Effector CD4-positive, alpha-beta T cell (primary cell): ENCODE data around the gene IFNL2.
"Not testable (repeated sequence)": the region's sequence is repeated elsewhere in the genome, so short reads cannot be mapped to it uniquely, and the experiment has no call there.

Experiments used
- DNase-seq: peaks from one replicate; pipeline ENCODE4 v3.0.0-alpha.2; 2020

Gene IFNL2

DNA sequence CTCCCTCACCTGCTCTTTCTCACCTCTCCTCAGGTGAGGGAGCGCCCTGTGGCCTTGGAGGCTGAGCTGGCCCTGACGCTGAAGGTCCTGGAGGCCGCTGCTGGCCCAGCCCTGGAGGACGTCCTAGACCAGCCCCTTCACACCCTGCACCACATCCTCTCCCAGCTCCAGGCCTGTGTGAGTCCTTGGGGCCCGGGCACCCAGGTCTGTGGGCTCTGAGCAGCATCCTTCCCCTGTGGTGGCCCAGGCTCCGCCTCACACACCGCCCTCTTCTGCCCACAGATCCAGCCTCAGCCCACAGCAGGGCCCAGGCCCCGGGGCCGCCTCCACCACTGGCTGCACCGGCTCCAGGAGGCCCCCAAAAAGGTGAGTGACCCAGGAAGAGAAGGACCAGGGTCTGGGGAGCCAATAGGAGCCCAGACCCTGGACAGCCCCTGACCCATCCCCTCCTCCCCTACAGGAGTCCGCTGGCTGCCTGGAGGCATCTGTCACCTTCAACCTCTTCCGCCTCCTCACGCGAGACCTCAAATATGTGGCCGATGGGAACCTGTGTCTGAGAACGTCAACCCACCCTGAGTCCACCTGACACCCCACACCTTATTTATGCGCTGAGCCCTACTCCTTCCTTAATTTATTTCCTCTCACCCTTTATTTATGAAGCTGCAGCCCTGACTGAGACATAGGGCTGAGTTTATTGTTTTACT lies 29.9 kb downstream of the IFNL2 start:
- DNase-seq, result peak; percentile 31

GRCh38 chr19:39299404-39299803 lies 31.2 kb downstream of the IFNL2 start:
- no peak for DNase-seq

DNA sequence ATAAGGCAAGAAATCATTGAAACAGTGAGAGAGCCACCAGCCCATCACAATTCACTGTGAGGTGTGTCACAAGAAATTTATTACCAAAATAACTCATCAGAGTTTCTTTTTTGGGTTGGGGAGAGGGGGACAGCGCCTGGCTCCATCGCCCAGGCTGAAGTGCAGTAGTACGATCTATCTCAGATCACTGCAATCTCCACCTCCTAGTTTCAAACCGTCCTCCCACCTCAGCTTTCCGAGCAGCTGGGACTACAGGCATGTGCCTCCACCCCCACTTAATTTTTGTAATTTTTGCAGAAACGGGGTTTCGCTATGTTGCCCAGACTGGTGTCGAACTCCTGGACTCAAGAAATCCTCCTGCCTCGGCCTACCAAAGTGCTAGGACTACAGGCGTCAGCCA lies 31.6 kb downstream of the IFNL2 start:
- no peak for DNase-seq

- no peak for DNase-seq
These were observed 32.8 kb downstream of the IFNL2 start for GRCh38 chr19:39301021-39301420.

GRCh38 chr19:39301562-39301961 lies 33.4 kb downstream of the IFNL2 start:
- no peak for DNase-seq

GRCh38 chr19:39303373-39304184 lies 35.4 kb downstream of the IFNL2 start:
- no peak for DNase-seq

GRCh38 chr19:39304185-39304513 lies 36.0 kb downstream of the IFNL2 start:
- no peak for DNase-seq

DNA sequence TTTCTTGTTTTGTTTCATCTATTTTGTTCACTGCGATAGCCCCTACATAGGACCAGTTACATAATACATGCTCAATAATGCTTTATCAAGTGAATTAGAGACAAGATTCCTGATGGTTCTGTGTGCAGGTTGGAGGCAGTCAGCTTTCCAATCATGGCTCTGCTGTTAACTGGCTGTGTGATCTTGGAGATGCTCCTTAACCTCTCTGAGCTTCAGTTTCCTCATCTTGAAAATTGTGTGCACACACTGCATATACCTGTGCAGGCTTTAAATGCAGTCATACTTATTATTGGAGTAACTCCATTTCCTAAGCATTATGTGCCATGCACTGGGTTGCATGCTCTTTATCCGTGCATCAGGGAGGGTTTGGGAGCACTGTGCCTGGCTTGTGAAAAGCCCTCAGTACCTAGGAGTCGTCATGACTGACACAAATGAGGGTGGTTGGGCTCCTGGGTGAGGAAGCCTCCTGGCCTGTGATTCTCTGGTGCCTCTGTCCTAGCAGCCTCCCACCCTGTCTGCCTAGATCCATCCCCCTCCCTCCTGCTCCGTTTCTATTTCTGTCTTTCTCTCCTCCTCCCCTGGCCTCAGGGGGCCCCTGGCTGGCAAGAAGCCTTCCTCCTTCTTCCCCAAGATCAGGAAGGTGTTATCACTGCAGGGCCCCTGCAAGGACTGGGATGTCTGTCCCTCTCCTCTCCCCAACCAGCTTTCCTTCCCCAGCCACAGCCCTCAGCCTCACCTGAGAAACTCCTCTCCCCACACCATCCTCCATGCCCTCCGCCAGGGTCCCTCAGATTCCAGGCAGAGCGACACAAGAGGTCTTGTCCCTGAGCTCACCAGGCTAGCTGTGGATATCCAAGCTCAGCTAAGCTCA lies 36.7 kb downstream of the IFNL2 start:
- no peak for DNase-seq

GRCh38 chr19:39306075-39306474 lies 37.9 kb downstream of the IFNL2 start:
- no peak for DNase-seq

- DNase-seq, result no peak
These were observed 39.0 kb downstream of the IFNL2 start for GRCh38 chr19:39307046-39307821.

- no peak for DNase-seq
These were observed 39.8 kb downstream of the IFNL2 start for GRCh38 chr19:39307822-39308530.

DNA sequence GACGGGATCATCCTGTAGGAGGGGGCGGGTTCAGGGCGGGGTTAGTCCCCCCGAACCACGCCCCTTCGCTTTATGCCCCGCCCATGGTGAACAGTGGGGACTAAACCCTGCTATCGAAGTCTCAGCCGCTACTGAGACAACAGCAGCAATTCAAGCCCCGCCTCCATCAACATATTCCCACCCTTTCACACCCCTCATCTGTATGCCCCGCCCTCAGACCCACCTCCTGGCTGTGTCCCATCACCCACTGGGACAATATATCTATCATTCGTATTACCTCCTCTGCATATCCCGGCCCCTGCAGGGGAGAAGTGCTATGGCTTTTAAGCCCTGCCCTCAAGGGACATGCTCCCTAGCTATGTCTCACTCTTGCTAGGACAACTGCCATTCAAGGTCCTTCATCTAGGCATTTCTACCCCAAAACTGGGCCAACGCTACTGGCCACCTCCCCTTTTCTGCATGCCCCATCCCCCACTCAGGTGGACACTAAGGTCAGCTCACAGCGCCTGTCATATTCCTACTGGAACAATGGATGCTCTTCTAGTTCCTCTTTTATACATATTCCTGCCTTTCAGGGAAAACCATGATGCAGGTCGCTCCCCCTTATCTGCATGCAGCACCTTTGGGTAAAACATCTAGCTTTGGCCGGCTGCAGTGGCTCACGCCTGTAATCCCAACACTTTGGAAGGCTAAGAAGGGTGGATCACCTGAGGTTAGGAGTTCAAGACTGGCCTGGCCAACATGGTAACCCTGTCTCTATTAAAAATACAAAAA lies 40.5 kb downstream of the IFNL2 start:
- DNase-seq, result no peak

DNA sequence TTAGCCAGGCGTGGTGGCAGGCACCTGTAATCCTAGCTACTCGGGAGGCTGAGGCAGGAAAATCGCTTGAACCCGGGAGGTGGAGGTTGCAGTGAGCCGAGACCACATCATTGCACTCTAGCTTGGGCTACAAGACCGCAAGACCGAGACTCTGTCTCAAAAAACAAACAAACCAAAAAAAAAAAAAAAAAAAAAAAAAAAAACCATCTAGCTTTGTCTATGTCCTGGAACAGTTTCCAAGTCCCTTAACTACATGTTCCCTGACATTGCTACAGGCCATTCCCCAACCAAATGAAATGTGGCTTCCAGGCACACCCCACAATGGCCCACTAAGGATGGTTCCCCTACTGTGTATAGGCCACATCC lies 41.1 kb downstream of the IFNL2 start:
- not testable (repeated sequence) for DNase-seq

DNA sequence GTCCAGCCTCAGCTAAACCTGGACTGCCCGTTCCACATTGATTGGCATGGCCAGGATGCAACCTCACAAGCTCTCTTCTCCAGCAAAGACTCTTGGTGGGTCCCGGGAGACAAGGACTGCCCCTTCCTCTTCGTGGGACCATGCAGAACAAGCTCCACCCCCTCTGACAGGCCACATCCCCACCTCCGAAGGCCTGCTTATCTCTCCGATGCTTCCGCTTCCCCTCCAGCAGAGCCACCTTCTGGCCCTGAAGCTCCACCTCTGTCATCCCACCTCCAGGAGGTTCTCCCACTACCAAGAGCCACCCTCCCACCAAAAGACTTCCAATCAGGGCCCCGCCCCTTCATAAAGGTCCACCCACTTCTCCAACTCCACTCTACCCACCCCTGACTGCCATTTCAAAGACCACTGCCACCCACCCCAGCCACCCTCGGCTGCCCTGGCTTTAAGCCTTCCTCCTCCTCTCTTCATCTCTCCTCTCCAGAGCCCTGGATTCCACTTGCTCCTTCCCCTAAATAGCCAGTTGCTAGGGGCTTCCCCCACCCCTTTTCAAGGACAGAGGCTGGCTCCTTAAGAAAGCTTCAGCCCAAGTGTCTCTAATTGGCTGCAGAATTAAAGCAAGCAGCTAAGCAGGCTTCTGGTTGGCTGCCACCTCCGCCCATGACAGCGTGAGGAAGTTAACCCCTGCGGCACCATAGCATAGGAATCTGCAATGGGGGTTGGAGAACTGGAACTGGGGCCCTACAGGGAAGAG lies 42.5 kb downstream of the IFNL2 start:
- DNase-seq, result no peak

GRCh38 chr19:39314016-39314728 lies 46.0 kb downstream of the IFNL2 start:
- no peak for DNase-seq

- no peak for DNase-seq
These were observed 47.7 kb downstream of the IFNL2 start for GRCh38 chr19:39315933-39316332.

- no peak for DNase-seq
These were observed 48.6 kb downstream of the IFNL2 start for GRCh38 chr19:39316627-39317321.

DNA sequence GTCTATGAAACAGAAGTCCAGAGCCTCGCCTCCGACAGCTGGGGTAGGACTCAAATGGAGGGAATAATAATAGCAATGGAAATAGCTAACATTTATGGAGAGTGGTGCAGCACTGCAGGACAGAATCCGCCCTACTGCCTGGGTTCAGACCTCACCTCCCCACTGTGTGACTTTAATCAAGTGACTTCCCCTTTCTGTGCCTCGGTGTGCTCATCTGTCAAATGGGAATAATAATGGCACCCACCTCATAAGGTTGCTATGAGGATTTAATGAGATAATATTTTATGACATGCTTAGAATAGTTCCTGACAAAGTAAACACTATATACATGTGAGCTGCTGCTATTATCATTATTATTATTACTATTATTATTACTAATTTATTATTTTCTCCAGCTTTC lies 49.3 kb downstream of the IFNL2 start:
- no peak for DNase-seq

- DNase-seq, result no peak
These were observed 49.9 kb downstream of the IFNL2 start for GRCh38 chr19:39318071-39318470.
